GOT3 (cell line): ENCODE data around the gene FREM2.

Experiments used
- DNase-seq: peaks from one replicate; lab custom pipeline; 2025; ENCODE audit warnings: mixed read lengths; lab: John Stamatoyannopoulos, UW

FREM2 gene

GRCh38 chr13:38758277-38758676, 71.4 kb downstream of the FREM2 start:
- DNase-seq: no peak

GRCh38 chr13:38759390-38759789, 72.5 kb downstream of the FREM2 start:
- DNase-seq: no peak

GRCh38 chr13:38763446-38764381, 76.8 kb downstream of the FREM2 start:
- DNase-seq: no peak

- no peak for DNase-seq
Observed at GRCh38 chr13:38766799-38767198, 79.9 kb downstream of the FREM2 start.

GRCh38 chr13:38767506-38768265, 80.8 kb downstream of the FREM2 start:
- DNase-seq: no peak

GRCh38 chr13:38769526-38769925, 82.6 kb downstream of the FREM2 start:
- no peak for DNase-seq

- no peak for DNase-seq
Observed at GRCh38 chr13:38775085-38775484, 88.2 kb downstream of the FREM2 start.

GRCh38 chr13:38777347-38778119, 90.7 kb downstream of the FREM2 start:
- DNase-seq: no peak

- DNase-seq: no peak
Observed at GRCh38 chr13:38781539-38781938, 94.7 kb downstream of the FREM2 start.

- DNase-seq: no peak
Observed at GRCh38 chr13:38784036-38784880, 97.4 kb downstream of the FREM2 start.

- no peak for DNase-seq
Observed at GRCh38 chr13:38785042-38785441, 98.2 kb downstream of the FREM2 start.

- DNase-seq: no peak
Observed at GRCh38 chr13:38785490-38785889, 98.6 kb downstream of the FREM2 start.

- DNase-seq: no peak
Observed at GRCh38 chr13:38787550-38787949, 100.7 kb downstream of the FREM2 start.

GRCh38 chr13:38796890-38797289, 110.0 kb downstream of the FREM2 start:
- no peak for DNase-seq

- DNase-seq: no peak
Observed at GRCh38 chr13:38803531-38803930, 116.7 kb downstream of the FREM2 start.

- DNase-seq: no peak
Observed at GRCh38 chr13:38804061-38804460, 117.2 kb downstream of the FREM2 start.

GRCh38 chr13:38804536-38804935, 117.7 kb downstream of the FREM2 start:
- no peak for DNase-seq

- DNase-seq: no peak
Observed at GRCh38 chr13:38814331-38814730, 127.5 kb downstream of the FREM2 start.

GRCh38 chr13:38819053-38819452, 132.2 kb downstream of the FREM2 start:
- no peak for DNase-seq

- no peak for DNase-seq
Observed at GRCh38 chr13:38819596-38819995, 132.7 kb downstream of the FREM2 start.
